GM21447 (cell line): ENCODE results near the gene ACBD6.
A peak's percentile ranks its signal among the peaks of the same experiment; 100 is the strongest.

ENCODE experiments used
- ATAC-seq: cut with Tn5 transposase; IDR thresholded peaks from one replicate; pipeline ENCODE4 v1.9.1; 2021; ENCODE audit not compliant: unreplicated experiment

The ACBD6 gene

GRCh38 chr1:180376253-180376652 lies 126.1 kb downstream of the ACBD6 start:
- no peak for ATAC-seq

GRCh38 chr1:180372728-180373127 lies 129.6 kb downstream of the ACBD6 start:
- no peak for ATAC-seq

GRCh38 chr1:180370597-180370996 lies 131.8 kb downstream of the ACBD6 start:
- ATAC-seq, result no peak

GRCh38 chr1:180370188-180370587 lies 132.2 kb downstream of the ACBD6 start:
- no peak for ATAC-seq

- ATAC-seq, result no peak
Measured at GRCh38 chr1:180369061-180369460, 133.3 kb downstream of the ACBD6 start.

- no peak for ATAC-seq
Measured at GRCh38 chr1:180366371-180367068, 135.9 kb downstream of the ACBD6 start.

GRCh38 chr1:180365039-180365438 lies 137.3 kb downstream of the ACBD6 start:
- ATAC-seq, result no peak

GRCh38 chr1:180363246-180363995 lies 139.0 kb downstream of the ACBD6 start:
- no peak for ATAC-seq

GRCh38 chr1:180360333-180361075 lies 141.9 kb downstream of the ACBD6 start:
- no peak for ATAC-seq

- ATAC-seq, result no peak
Measured at GRCh38 chr1:180358649-180359048, 143.7 kb downstream of the ACBD6 start.

- ATAC-seq, result no peak
Measured at GRCh38 chr1:180353945-180354344, 148.4 kb downstream of the ACBD6 start.

GRCh38 chr1:180352588-180352987 lies 149.8 kb downstream of the ACBD6 start:
- no peak for ATAC-seq

- no peak for ATAC-seq
Measured at GRCh38 chr1:180352021-180352420, 150.4 kb downstream of the ACBD6 start.

GRCh38 chr1:180345148-180345547 lies 157.2 kb downstream of the ACBD6 start:
- ATAC-seq, result no peak

GRCh38 chr1:180343921-180344769 lies 158.2 kb downstream of the ACBD6 start:
- ATAC-seq, result peak; percentile 75

- ATAC-seq, result no peak
Measured at GRCh38 chr1:180327089-180327488, 175.3 kb downstream of the ACBD6 start.

GRCh38 chr1:180312926-180313325 lies 189.5 kb downstream of the ACBD6 start:
- no peak for ATAC-seq

GRCh38 chr1:180311011-180311730 lies 191.2 kb downstream of the ACBD6 start:
- no peak for ATAC-seq

- ATAC-seq, result no peak
Measured at GRCh38 chr1:180310095-180310494, 192.3 kb downstream of the ACBD6 start.

GRCh38 chr1:180309338-180309737 lies 193.0 kb downstream of the ACBD6 start:
- no peak for ATAC-seq
